ENCODE results near the gene OCLN. TPM values are rescaled to one million over a fixed set of nuclear protein-coding genes. Genes with fewer than 3 reads are reported as not detected.
"Not testable (repeated sequence)": the region's sequence is repeated elsewhere in the genome, so short reads cannot be mapped to it uniquely, and the experiment has no call there.

The OCLN gene
- total RNA-seq, 2 donors from 2014 or later: 0.62 to 2.8 TPM

GRCh38 chr5:69525490-69525889, 32.9 kb downstream of the OCLN start:
- Mint-ChIP-seq H3K4me1 (ENCODE audit: low read depth) (no peaks in the 10 kb centered on the region), H3K9me3 (no peaks in the 10 kb centered on the region), H3K4me3 (no peak overlapping the region), H3K27ac (no peak overlapping the region), H3K36me3 (ENCODE audit: insufficient read depth in 2 of 2) (no peaks in the 10 kb centered on the region), H3K27me3 (ENCODE audit: low read depth) (peaks cover 15% of the 10 kb centered on the region)
- no peak for ATAC-seq (replicated peaks in 1 of 2)
- no peak for DNase-seq

- Mint-ChIP-seq H3K27ac (no peak overlapping the region), H3K4me1 (ENCODE audit: low read depth) (no peaks in the 10 kb centered on the region), H3K27me3 (ENCODE audit: low read depth) (peaks cover 22% of the 10 kb centered on the region), H3K36me3 (ENCODE audit: insufficient read depth in 2 of 2) (no peaks in the 10 kb centered on the region), H3K4me3 (no peak overlapping the region), H3K9me3 (no peaks in the 10 kb centered on the region)
- ATAC-seq (replicated peaks in 1 of 2) (no peak), DNase-seq (no peak)
Measured at GRCh38 chr5:69526660-69527059, 34.1 kb downstream of the OCLN start.

- Mint-ChIP-seq H3K4me1 (ENCODE audit: low read depth) (no peaks in the 10 kb centered on the region), H3K27ac (no peak overlapping the region), H3K4me3 (no peak overlapping the region), H3K27me3 (ENCODE audit: low read depth) (peaks cover 22% of the 10 kb centered on the region), H3K36me3 (ENCODE audit: insufficient read depth in 2 of 2) (no peaks in the 10 kb centered on the region), H3K9me3 (no peaks in the 10 kb centered on the region)
- ATAC-seq (replicated peaks in 1 of 2) (no peak), DNase-seq (no peak)
Measured at GRCh38 chr5:69527128-69527770, 34.7 kb downstream of the OCLN start.

GRCh38 chr5:69528035-69528434, 35.4 kb downstream of the OCLN start:
- Mint-ChIP-seq H3K27me3 (ENCODE audit: low read depth) (peaks cover 22% of the 10 kb centered on the region), H3K4me3 (no peak overlapping the region), H3K9me3 (no peaks in the 10 kb centered on the region), H3K4me1 (ENCODE audit: low read depth) (no peaks in the 10 kb centered on the region), H3K27ac (no peak overlapping the region), H3K36me3 (ENCODE audit: insufficient read depth in 2 of 2) (no peaks in the 10 kb centered on the region)
- no peak for DNase-seq
- ATAC-seq (replicated peaks in 1 of 2): no peak

GRCh38 chr5:69528609-69529008, 36.0 kb downstream of the OCLN start:
- Mint-ChIP-seq H3K27me3 (ENCODE audit: low read depth) (peaks cover 22% of the 10 kb centered on the region), H3K36me3 (ENCODE audit: insufficient read depth in 2 of 2) (no peaks in the 10 kb centered on the region), H3K4me3 (no peak overlapping the region), H3K9me3 (no peaks in the 10 kb centered on the region), H3K27ac (no peak overlapping the region), H3K4me1 (ENCODE audit: low read depth) (no peaks in the 10 kb centered on the region)
- ATAC-seq (replicated peaks in 1 of 2) (no peak), DNase-seq (no peak)

- no peaks in the 10 kb centered on the region for H3K36me3 Mint-ChIP-seq (ENCODE audit: insufficient read depth in 2 of 2)
- H3K27ac Mint-ChIP-seq: no peak overlapping the region
- DNase-seq (no peak), ATAC-seq (replicated peaks in 1 of 2) (no peak)
- H3K9me3 Mint-ChIP-seq: no peaks in the 10 kb centered on the region
- H3K27me3 Mint-ChIP-seq (ENCODE audit: low read depth): peaks cover 22% of the 10 kb centered on the region
- no peaks in the 10 kb centered on the region for H3K4me1 Mint-ChIP-seq (ENCODE audit: low read depth)
- H3K4me3 Mint-ChIP-seq: no peak overlapping the region
Measured at GRCh38 chr5:69530561-69531405, 38.2 kb downstream of the OCLN start.

GRCh38 chr5:69531406-69531801, 38.8 kb downstream of the OCLN start:
- no peaks in the 10 kb centered on the region for H3K9me3 Mint-ChIP-seq
- peaks cover 22% of the 10 kb centered on the region for H3K27me3 Mint-ChIP-seq (ENCODE audit: low read depth)
- ATAC-seq (replicated peaks in 1 of 2): no peak
- no peak for DNase-seq
- H3K4me3 Mint-ChIP-seq: no peak overlapping the region
- no peaks in the 10 kb centered on the region for H3K36me3 Mint-ChIP-seq (ENCODE audit: insufficient read depth in 2 of 2)
- no peak overlapping the region for H3K27ac Mint-ChIP-seq
- no peaks in the 10 kb centered on the region for H3K4me1 Mint-ChIP-seq (ENCODE audit: low read depth)

GRCh38 chr5:69537911-69538310, 45.3 kb downstream of the OCLN start:
- not testable (repeated sequence) for H3K4me3 Mint-ChIP-seq; ATAC-seq (replicated peaks in 1 of 2); H3K27me3 Mint-ChIP-seq (ENCODE audit: low read depth); H3K4me1 Mint-ChIP-seq (ENCODE audit: low read depth); H3K36me3 Mint-ChIP-seq (ENCODE audit: insufficient read depth in 2 of 2); H3K9me3 Mint-ChIP-seq; DNase-seq; H3K27ac Mint-ChIP-seq

- not testable (repeated sequence) for DNase-seq; H3K4me3 Mint-ChIP-seq; H3K4me1 Mint-ChIP-seq (ENCODE audit: low read depth); ATAC-seq (replicated peaks in 1 of 2); H3K36me3 Mint-ChIP-seq (ENCODE audit: insufficient read depth in 2 of 2); H3K27me3 Mint-ChIP-seq (ENCODE audit: low read depth); H3K9me3 Mint-ChIP-seq; H3K27ac Mint-ChIP-seq
Measured at GRCh38 chr5:69538735-69539134, 46.1 kb downstream of the OCLN start.

GRCh38 chr5:69541347-69541746, 48.8 kb downstream of the OCLN start:
- not testable (repeated sequence) for H3K27ac Mint-ChIP-seq

GRCh38 chr5:69542838-69543618, 50.4 kb downstream of the OCLN start:
- not testable (repeated sequence) for H3K4me1 Mint-ChIP-seq (ENCODE audit: low read depth); H3K36me3 Mint-ChIP-seq (ENCODE audit: insufficient read depth in 2 of 2); ATAC-seq (replicated peaks in 1 of 2); H3K4me3 Mint-ChIP-seq; H3K27me3 Mint-ChIP-seq (ENCODE audit: low read depth); DNase-seq; H3K9me3 Mint-ChIP-seq; H3K27ac Mint-ChIP-seq

More at GRCh38 chr5:69541347-69541746, 48.8 kb downstream of the OCLN start:
- not testable (repeated sequence) for ATAC-seq (replicated peaks in 1 of 2); H3K4me3 Mint-ChIP-seq; H3K4me1 Mint-ChIP-seq (ENCODE audit: low read depth); DNase-seq; H3K36me3 Mint-ChIP-seq (ENCODE audit: insufficient read depth in 2 of 2); H3K9me3 Mint-ChIP-seq; H3K27me3 Mint-ChIP-seq (ENCODE audit: low read depth)

- not testable (repeated sequence) for H3K4me3 Mint-ChIP-seq; H3K27me3 Mint-ChIP-seq (ENCODE audit: low read depth)
Measured at GRCh38 chr5:69544602-69545001, 52.0 kb downstream of the OCLN start.

GRCh38 chr5:69559908-69560330, 67.3 kb downstream of the OCLN start, which contains the start of gene GTF2H2C:
Gene GTF2H2C, plus strand, starts transcription at chr5:69560191. Its CDS starts 4,942 bp downstream, at chr5:69565133.
- H3K4me1 Mint-ChIP-seq (ENCODE audit: low read depth); H3K36me3 Mint-ChIP-seq (ENCODE audit: insufficient read depth in 2 of 2); H3K27me3 Mint-ChIP-seq (ENCODE audit: low read depth); H3K9me3 Mint-ChIP-seq: not testable (repeated sequence)
- H3K27ac Mint-ChIP-seq: peak within 1 kb of the TSS; percentile 96
- peak; percentile 100 for ATAC-seq (replicated peaks in 1 of 2)
- DNase-seq: peak; percentile 75 to 79
- H3K4me3 Mint-ChIP-seq: peak within 1 kb of the TSS; percentile 91 to 94

More at GRCh38 chr5:69544602-69545001, 52.0 kb downstream of the OCLN start:
- not testable (repeated sequence) for ATAC-seq (replicated peaks in 1 of 2); H3K9me3 Mint-ChIP-seq; DNase-seq; H3K27ac Mint-ChIP-seq; H3K4me1 Mint-ChIP-seq (ENCODE audit: low read depth); H3K36me3 Mint-ChIP-seq (ENCODE audit: insufficient read depth in 2 of 2)
